ENCODE data around the gene METAP1D.

DNA sequence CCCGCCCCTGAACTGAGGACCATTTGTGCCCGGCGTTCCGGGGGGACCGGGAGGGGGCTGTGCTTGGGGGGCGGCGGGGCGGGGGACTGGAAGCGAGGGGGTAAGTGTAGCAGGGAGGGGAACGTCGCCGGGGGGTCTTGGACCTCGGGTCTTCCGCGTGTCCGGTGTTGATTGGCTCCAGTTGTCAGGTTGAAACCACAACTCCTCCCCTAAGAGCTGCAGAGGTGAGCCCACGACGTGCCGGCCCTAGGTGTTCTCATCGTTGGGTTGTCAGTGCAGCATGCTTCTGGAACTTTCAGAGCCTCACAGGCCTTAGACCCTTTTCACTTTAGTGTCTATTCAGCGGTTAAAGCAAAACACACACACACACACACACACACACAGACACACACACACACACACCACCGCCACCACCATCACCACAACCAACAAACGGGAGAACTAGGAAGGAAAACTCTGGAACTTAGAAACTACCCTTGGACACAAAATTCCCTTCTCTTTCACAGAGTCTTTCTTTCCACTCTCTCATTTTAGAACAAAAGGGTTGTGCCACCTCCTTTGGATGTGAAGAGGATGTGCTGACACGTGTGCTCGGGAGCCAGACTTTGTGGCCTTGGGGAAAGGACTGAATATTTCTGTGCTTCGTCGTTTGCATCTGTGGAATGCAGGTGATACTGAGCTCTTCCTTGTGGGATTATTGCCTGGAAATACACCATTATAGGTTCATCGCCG is 109.7 kb downstream of the METAP1D start:
- TF ChIP-seq, protein P1, sequence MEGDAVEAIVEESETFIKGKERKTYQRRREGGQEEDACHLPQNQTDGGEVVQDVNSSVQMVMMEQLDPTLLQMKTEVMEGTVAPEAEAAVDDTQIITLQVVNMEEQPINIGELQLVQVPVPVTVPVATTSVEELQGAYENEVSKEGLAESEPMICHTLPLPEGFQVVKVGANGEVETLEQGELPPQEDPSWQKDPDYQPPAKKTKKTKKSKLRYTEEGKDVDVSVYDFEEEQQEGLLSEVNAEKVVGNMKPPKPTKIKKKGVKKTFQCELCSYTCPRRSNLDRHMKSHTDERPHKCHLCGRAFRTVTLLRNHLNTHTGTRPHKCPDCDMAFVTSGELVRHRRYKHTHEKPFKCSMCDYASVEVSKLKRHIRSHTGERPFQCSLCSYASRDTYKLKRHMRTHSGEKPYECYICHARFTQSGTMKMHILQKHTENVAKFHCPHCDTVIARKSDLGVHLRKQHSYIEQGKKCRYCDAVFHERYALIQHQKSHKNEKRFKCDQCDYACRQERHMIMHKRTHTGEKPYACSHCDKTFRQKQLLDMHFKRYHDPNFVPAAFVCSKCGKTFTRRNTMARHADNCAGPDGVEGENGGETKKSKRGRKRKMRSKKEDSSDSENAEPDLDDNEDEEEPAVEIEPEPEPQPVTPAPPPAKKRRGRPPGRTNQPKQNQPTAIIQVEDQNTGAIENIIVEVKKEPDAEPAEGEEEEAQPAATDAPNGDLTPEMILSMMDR (IDR thresholded peaks at IDR 0.05), result no peak
- TF ChIP-seq POLR2A (IDR thresholded peaks at IDR 0.05), result no peak
